ENCODE measurements around the gene NUP205.
"Not testable (repeated sequence)": the region's sequence is repeated elsewhere in the genome, so short reads cannot be mapped to it uniquely, and the experiment has no call there.

The NUP205 gene

DNA sequence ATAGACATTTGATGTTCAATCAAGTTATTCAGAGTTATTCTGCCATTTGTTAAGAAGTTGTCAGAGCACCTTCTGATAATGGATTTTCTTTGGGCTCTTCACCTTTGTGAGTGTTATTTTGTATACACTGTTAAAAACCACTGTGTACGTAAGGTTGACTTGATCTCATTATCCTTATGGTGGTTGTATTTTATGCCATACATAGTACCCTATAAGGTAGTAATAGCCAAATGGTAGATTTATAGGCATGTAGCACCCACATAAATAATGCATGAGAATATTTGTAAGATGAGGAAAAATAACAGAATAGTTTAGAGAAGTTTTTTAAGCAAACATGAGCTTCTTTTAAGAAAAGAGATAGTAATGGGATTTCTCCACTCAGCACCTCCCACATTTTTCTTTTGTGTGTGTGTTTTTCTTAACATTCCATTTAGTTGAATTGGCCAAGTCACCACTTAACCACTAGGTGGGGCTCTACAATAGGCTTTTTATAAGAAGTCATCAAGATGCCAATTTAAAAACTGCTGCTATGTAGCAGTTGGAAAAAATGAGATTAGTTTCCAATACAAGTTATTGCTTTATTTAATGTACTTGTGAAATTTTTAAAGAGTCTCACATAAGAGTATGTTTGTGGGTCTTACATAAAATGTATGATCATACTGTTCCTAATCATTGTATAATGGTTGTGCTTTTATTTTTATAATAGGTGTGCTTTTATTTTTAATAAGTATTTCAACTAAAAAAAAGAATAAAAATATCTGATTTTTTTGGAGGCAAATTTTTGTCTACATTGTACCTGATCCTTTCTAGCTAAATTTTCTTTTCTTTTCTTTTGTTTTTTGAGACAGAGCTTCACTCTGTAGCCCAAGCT lies 63.5 kb downstream of the NUP205 start:
- no peak for DNase-seq (ENCODE audit: low read depth in 2 of 2)

GRCh38 chr7:135634191-135634878 lies 76.6 kb downstream of the NUP205 start:
- DNase-seq (ENCODE audit: low read depth in 2 of 2): no peak

- not testable (repeated sequence) for DNase-seq (ENCODE audit: low read depth in 2 of 2)
Measured at GRCh38 chr7:135639690-135640089, 82.0 kb downstream of the NUP205 start.

DNA sequence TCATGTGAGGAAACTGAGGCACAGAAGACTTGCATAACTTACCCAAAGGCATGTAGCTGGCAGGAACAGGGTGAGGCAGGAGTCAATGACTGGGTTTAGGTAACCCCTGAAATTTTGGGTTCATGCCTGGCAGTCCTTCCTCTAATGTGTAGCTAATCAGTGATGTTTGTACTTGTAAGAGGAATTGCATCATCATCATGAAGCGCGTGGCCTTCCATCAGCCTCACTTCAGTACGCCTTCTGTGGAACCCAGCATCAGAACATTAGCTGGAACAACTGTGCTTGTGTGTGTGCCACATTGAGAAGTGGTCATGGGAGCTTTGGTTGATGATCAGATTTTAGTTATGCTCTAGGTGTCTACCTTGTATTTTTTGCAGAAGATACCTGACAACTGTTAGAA lies 86.4 kb downstream of the NUP205 start:
- DNase-seq (ENCODE audit: low read depth in 2 of 2): no peak

GRCh38 chr7:135644729-135645128 lies 87.0 kb downstream of the NUP205 start:
- no peak for DNase-seq (ENCODE audit: low read depth in 2 of 2)

GRCh38 chr7:135645296-135645904 lies 87.7 kb downstream of the NUP205 start:
- DNase-seq (ENCODE audit: low read depth in 2 of 2): no peak

GRCh38 chr7:135647755-135648154 lies 90.0 kb downstream of the NUP205 start:
- DNase-seq (ENCODE audit: low read depth in 2 of 2): no peak

DNA sequence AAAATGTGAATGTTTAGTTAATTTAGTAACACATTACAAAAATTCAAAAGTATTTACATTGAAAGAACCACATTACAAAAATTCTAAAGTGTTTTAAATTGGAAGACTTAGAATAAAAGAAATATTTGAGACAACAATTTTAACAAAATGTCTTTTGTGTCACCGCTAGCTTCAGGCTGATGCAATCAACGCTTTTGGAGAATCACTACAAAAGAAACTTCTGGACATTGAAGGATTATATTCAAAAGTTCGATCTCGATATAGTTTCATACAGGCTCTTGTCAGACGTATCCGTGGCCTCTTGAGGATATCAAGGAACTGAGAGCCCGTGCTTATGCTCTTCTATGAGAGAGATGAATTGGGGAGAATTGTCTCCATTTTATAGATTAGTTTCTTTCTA lies 90.5 kb downstream of the NUP205 start:
- DNase-seq (ENCODE audit: low read depth in 2 of 2): no peak

- DNase-seq (ENCODE audit: low read depth in 2 of 2): no peak
Measured at GRCh38 chr7:135650831-135651573, 93.3 kb downstream of the NUP205 start.

GRCh38 chr7:135653340-135654080 lies 95.8 kb downstream of the NUP205 start:
- no peak for DNase-seq (ENCODE audit: low read depth in 2 of 2)

DNA sequence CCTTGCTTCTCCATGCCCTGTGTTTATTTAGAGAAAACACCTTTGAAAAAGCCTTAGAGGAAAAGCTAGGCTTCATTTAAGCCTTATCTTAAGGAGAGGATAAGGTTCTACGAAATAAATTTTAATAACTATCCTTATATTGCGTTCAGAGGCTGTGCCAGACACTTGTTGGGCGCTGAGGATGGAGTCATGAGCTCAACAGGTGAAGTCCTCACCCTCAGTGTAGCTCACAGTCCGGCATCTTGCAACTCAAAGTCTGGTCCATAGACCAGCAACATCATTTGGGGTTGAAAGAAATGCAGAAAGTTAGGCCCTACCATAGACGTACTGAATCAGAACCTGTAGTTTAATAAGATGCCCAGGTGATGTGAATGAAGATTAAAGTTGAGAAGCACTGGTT lies 100.8 kb downstream of the NUP205 start:
- no peak for DNase-seq (ENCODE audit: low read depth in 2 of 2)

- no peak for DNase-seq (ENCODE audit: low read depth in 2 of 2)
Measured at GRCh38 chr7:135659159-135659846, 101.6 kb downstream of the NUP205 start.

GRCh38 chr7:135661311-135662122 lies 103.8 kb downstream of the NUP205 start:
- DNase-seq (ENCODE audit: low read depth in 2 of 2): no peak

- DNase-seq (ENCODE audit: low read depth in 2 of 2): no peak
Measured at GRCh38 chr7:135662123-135662372, 104.3 kb downstream of the NUP205 start.

GRCh38 chr7:135662373-135663114 lies 104.8 kb downstream of the NUP205 start, which contains the start of gene STMP1:
TSS of gene STMP1 (plus strand) at chr7:135662514.
- peak; percentile 94 to 96 for DNase-seq (ENCODE audit: low read depth in 2 of 2)

DNA sequence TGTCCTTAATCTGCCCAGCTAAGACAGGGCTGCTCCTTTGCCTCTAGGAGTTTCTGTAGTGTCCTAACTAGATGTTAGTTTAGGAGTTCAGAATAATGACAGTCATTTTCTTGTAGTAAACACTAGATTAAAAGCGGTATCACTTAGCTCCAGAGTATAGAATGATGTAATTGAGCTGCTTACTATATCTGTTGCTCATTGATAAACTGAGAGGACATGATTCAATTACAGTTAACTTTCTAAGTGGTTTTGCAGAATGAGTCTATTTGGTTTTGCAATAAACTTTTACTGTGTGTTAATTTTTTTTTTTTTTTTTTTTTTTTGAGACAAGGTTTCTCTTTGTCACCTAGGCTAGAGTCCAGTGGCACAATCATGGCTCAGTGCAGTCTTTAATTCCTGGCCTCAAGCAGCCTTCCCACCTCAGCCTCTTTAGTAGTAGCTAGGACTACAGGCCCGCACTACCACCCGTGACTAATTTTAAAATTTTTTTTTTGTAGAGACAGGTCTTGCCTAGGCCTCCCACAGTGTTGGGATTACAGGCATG lies 106.4 kb downstream of the NUP205 start:
- DNase-seq (ENCODE audit: low read depth in 2 of 2): no peak

- no peak for DNase-seq (ENCODE audit: low read depth in 2 of 2)
Measured at GRCh38 chr7:135665042-135665441, 107.3 kb downstream of the NUP205 start.

GRCh38 chr7:135666156-135666555 lies 108.4 kb downstream of the NUP205 start:
- DNase-seq (ENCODE audit: low read depth in 2 of 2): no peak

DNA sequence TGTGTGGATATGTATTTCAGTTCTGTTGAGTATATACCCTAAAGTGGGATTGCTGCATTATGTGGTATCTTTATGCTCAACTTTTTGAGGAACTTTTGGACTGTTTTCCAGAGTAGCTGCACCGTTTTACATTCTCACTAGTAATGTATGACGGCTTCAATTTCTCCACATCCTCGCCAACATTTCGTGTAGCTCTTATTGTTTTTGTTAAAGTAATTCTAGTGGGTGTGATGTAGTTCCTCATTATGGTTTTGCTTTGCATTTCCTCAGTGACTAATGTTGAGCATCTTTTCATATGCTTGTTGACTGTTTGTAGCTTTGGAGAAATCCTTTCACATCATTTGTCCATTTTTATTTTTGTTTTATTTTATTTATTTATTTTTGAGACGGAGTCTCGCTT lies 109.1 kb downstream of the NUP205 start:
- no peak for DNase-seq (ENCODE audit: low read depth in 2 of 2)
